ENCODE results near the gene BCL11A.
A peak's percentile ranks its signal among the peaks of the same experiment; 100 is the strongest.

BCL11A gene

GRCh38 chr2:60490441-60490840 lies 63.0 kb downstream of the BCL11A start:
- Mint-ChIP-seq H3K36me3 (ENCODE audit: low read depth) (no peaks in the 10 kb centered on the region), H3K4me3 (no peak overlapping the region), H3K27ac (no peak overlapping the region), H3K27me3 (peaks cover 3% of the 10 kb centered on the region), H3K9me3 (no peaks in the 10 kb centered on the region), H3K4me1 (peaks cover 20% of the 10 kb centered on the region)
- ATAC-seq (no peak), DNase-seq (no peak)

DNA sequence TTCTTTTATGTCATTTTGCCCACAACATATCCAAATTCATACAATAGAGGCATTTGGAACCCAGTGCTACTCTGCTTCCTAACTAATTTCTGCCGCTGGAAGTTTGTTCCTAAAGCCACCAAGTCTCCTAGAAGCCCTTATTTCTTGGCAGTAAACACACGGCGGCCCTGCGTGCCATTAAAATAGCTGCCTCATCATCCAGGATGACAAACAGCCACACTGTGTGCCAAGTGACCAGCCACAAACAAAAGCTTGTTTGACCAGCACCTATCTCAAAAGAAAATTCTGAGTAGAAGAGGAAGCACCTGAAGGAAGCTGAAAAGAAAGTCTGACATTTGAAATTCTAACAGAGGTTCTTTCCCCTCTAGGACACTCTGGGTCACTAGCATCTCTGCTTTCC lies 64.2 kb downstream of the BCL11A start:
- Mint-ChIP-seq H3K27me3 (peaks cover 3% of the 10 kb centered on the region), H3K4me3 (no peak overlapping the region), H3K27ac (no peak overlapping the region), H3K4me1 (peaks cover 22% of the 10 kb centered on the region), H3K9me3 (no peaks in the 10 kb centered on the region), H3K36me3 (ENCODE audit: low read depth) (no peaks in the 10 kb centered on the region)
- ATAC-seq, result no peak
- DNase-seq, result no peak

DNA sequence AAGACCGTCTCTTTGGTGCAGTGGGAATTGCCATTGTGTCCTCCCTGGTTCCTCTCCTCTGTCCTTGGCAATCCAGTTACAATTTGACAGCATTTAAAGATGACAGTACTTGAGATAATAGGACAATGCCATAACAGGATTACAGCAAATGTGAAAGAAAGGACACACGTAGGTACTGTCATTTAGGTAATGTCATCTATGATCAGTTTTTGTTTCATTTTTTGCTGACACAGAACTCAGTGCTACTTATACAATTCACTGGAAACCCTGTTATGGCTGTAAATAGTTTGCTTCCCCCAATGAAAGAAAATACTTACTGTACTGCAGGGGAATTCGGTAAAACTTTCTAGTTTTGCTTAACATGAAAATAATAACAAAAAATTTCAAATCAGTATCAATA lies 65.2 kb downstream of the BCL11A start:
- H3K9me3 Mint-ChIP-seq, result no peaks in the 10 kb centered on the region
- H3K4me1 Mint-ChIP-seq, result peaks cover 22% of the 10 kb centered on the region
- H3K27me3 Mint-ChIP-seq, result peaks cover 5% of the 10 kb centered on the region
- peak overlapping the region; percentile 65 for H3K27ac Mint-ChIP-seq
- no peaks in the 10 kb centered on the region for H3K36me3 Mint-ChIP-seq (ENCODE audit: low read depth)
- ATAC-seq (no peak), DNase-seq (no peak)
- no peak overlapping the region for H3K4me3 Mint-ChIP-seq

DNA sequence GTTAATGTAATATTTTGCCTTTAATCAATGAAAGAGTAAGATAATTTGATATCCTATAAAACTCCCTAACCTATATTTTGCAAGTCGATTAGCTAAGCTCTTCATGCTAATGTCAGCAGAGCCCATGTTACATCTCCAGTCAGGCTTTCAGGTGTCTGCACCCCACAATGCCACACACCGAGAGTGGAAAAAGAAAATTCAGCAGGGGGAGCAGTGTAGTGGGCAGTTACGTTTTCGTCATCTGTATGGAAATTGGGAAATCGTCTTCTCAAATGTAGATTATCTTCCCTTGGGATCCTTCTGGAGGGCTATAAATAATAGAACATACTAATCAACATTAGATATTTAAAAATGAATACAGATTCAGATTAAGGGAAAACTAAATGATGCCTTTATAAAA lies 66.3 kb downstream of the BCL11A start:
- H3K36me3 Mint-ChIP-seq (ENCODE audit: low read depth), result no peaks in the 10 kb centered on the region

DNA sequence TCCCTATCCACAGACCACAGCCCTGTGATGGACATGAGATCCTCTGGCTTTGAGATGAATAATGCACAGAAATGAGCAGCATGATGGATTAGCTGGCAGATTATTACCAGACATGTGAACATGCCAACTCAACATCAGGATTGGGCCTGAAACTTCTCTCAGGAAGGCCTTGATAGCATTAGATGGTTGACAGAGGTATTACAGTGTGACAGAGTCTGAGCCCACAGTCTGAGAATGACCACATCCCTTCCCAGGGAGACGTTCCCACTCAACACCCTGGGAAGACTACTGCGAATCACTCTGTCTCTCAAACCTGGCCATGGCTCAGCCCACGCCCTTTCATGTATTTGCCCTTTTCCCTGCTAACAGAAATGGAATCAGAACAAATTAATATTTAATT lies 66.9 kb downstream of the BCL11A start:
- no peak overlapping the region for H3K27ac Mint-ChIP-seq
- DNase-seq (no peak), ATAC-seq (no peak)
- H3K4me1 Mint-ChIP-seq, result peaks cover 25% of the 10 kb centered on the region
- H3K4me3 Mint-ChIP-seq, result no peak overlapping the region
- H3K36me3 Mint-ChIP-seq (ENCODE audit: low read depth), result no peaks in the 10 kb centered on the region
- peaks cover 12% of the 10 kb centered on the region for H3K27me3 Mint-ChIP-seq
- no peaks in the 10 kb centered on the region for H3K9me3 Mint-ChIP-seq

More for the DNA sequence above, 66.3 kb downstream of the BCL11A start:
- Mint-ChIP-seq H3K4me3 (no peak overlapping the region), H3K9me3 (no peaks in the 10 kb centered on the region), H3K27ac (no peak overlapping the region), H3K4me1 (peaks cover 23% of the 10 kb centered on the region), H3K27me3 (peaks cover 11% of the 10 kb centered on the region)
- DNase-seq, result no peak
- no peak for ATAC-seq

DNA sequence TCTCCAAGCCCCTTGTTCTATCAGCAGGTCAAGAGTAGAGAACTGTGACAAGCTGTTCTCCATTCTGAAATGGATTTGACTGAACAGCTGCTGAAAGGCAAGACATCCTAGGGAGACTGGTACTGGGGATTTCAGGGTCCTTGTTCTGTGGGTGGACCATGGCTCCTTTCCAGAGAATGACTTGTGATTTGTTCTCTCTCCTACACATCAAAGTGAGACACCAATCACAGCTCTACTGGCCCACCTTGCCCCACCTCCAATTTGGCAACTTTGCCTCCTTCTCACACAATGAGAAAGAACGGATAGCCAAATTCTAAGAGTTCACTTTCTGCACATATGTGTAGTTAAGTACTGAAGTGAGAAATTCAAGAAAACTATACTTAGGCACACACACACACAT lies 67.4 kb downstream of the BCL11A start:
- H3K4me1 Mint-ChIP-seq, result peaks cover 25% of the 10 kb centered on the region
- H3K36me3 Mint-ChIP-seq (ENCODE audit: low read depth), result no peaks in the 10 kb centered on the region
- no peak for ATAC-seq
- DNase-seq, result no peak
- H3K4me3 Mint-ChIP-seq, result no peak overlapping the region
- peak overlapping the region; percentile 27 for H3K27ac Mint-ChIP-seq
- H3K27me3 Mint-ChIP-seq, result peaks cover 12% of the 10 kb centered on the region
- no peaks in the 10 kb centered on the region for H3K9me3 Mint-ChIP-seq

- Mint-ChIP-seq H3K27me3 (peaks cover 12% of the 10 kb centered on the region), H3K4me1 (peaks cover 21% of the 10 kb centered on the region), H3K4me3 (no peak overlapping the region), H3K9me3 (no peaks in the 10 kb centered on the region), H3K36me3 (ENCODE audit: low read depth) (no peaks in the 10 kb centered on the region), H3K27ac (no peak overlapping the region)
- ATAC-seq (no peak), DNase-seq (no peak)
These were observed 67.9 kb downstream of the BCL11A start for GRCh38 chr2:60485550-60485949.

DNA sequence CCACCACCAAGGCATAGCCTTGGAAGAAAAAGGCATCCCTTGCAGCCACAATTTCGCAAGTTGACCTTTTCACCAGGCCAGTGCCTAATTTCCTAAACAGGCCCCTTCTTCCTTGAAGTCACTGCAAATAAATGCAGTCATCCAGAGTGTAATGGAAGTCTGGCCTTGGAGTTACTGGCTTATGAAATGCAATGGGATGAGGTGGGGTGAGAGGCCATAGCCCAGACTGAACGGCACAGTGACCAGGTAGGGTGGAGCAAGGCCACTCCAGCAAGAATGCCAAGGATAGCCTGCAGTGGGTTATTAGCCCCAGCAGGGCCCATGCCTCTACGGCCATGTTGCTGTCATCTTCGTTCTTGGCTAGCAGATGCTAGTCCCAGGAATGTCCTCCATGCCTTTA lies 68.4 kb downstream of the BCL11A start:
- no peak overlapping the region for H3K27ac Mint-ChIP-seq
- no peaks in the 10 kb centered on the region for H3K36me3 Mint-ChIP-seq (ENCODE audit: low read depth)
- ATAC-seq (no peak), DNase-seq (no peak)
- H3K27me3 Mint-ChIP-seq, result peaks cover 12% of the 10 kb centered on the region
- no peak overlapping the region for H3K4me3 Mint-ChIP-seq
- no peaks in the 10 kb centered on the region for H3K9me3 Mint-ChIP-seq
- H3K4me1 Mint-ChIP-seq, result peaks cover 18% of the 10 kb centered on the region

DNA sequence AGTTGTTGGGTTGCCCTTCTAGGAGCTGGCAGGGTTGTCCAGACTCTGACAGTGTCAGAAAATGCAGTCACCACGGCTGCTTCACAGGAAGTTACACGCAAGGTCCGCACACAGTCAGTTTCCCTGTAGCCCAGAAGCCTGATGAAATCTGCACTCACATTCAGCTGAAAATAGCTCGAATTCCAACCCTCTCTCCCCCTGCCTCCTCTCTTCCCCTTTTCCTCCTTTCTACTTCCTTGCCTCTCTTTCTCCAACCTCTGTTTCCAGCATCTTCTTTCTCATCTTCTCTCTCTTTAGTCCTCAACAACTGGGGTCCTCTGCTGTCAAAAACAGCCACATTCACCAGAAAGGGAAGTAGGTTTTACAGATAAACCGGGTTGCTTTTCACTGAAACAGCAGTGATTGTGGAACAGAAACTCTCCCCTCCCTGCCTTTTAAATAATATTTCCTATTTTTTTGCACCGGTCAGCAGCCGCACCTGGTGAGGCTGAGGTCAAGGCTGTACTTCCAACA lies 69.3 kb downstream of the BCL11A start:
- H3K27ac Mint-ChIP-seq, result peak overlapping the region; percentile 13

GRCh38 chr2:60483401-60483800 lies 70.1 kb downstream of the BCL11A start:
- DNase-seq (no peak), ATAC-seq (no peak)
- Mint-ChIP-seq H3K27ac (no peak overlapping the region), H3K4me1 (peaks cover 14% of the 10 kb centered on the region), H3K4me3 (no peak overlapping the region), H3K9me3 (no peaks in the 10 kb centered on the region), H3K27me3 (peaks cover 12% of the 10 kb centered on the region), H3K36me3 (ENCODE audit: low read depth) (no peaks in the 10 kb centered on the region)

More for the DNA sequence above, 69.3 kb downstream of the BCL11A start:
- Mint-ChIP-seq H3K4me1 (peaks cover 14% of the 10 kb centered on the region), H3K4me3 (peak overlapping the region; percentile 10), H3K36me3 (ENCODE audit: low read depth) (no peaks in the 10 kb centered on the region), H3K9me3 (no peaks in the 10 kb centered on the region), H3K27me3 (peaks cover 12% of the 10 kb centered on the region)
- ATAC-seq (no peak), DNase-seq (no peak)

DNA sequence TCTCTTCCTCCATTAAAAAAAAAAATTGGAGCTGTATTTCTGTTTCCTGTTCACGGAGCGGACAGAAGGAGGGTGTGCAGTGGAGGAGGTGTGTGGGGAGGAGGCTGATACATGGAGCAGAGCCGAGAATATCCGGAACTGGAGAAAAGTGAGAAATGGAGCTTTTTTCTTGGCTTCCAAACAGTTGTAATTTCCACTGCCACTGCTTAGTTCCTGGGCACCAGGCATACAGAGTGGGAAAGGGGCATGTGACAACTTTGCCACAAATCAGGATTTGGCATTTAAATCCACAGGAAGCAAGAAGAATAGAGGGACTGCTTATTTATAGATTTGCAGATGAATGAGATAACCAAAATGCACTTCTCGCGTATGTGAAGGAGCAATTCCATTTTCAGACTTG lies 71.2 kb downstream of the BCL11A start:
- Mint-ChIP-seq H3K9me3 (no peaks in the 10 kb centered on the region), H3K27ac (peak overlapping the region; percentile 44), H3K4me1 (peaks cover 14% of the 10 kb centered on the region), H3K36me3 (ENCODE audit: low read depth) (no peaks in the 10 kb centered on the region), H3K4me3 (no peak overlapping the region), H3K27me3 (peaks cover 12% of the 10 kb centered on the region)
- ATAC-seq (no peak), DNase-seq (no peak)

- Mint-ChIP-seq H3K9me3 (no peaks in the 10 kb centered on the region), H3K36me3 (ENCODE audit: low read depth) (no peaks in the 10 kb centered on the region), H3K4me1 (peaks cover 16% of the 10 kb centered on the region), H3K27ac (no peak overlapping the region), H3K27me3 (peaks cover 12% of the 10 kb centered on the region), H3K4me3 (no peak overlapping the region)
- DNase-seq (no peak), ATAC-seq (no peak)
These were observed 72.2 kb downstream of the BCL11A start for GRCh38 chr2:60481257-60481656.

- Mint-ChIP-seq H3K27me3 (peaks cover 12% of the 10 kb centered on the region), H3K4me3 (no peak overlapping the region), H3K36me3 (ENCODE audit: low read depth) (no peaks in the 10 kb centered on the region), H3K27ac (peak overlapping the region; percentile 12), H3K4me1 (peaks cover 14% of the 10 kb centered on the region), H3K9me3 (no peaks in the 10 kb centered on the region)
- ATAC-seq (no peak), DNase-seq (no peak)
These were observed 73.2 kb downstream of the BCL11A start for GRCh38 chr2:60480089-60480773.

DNA sequence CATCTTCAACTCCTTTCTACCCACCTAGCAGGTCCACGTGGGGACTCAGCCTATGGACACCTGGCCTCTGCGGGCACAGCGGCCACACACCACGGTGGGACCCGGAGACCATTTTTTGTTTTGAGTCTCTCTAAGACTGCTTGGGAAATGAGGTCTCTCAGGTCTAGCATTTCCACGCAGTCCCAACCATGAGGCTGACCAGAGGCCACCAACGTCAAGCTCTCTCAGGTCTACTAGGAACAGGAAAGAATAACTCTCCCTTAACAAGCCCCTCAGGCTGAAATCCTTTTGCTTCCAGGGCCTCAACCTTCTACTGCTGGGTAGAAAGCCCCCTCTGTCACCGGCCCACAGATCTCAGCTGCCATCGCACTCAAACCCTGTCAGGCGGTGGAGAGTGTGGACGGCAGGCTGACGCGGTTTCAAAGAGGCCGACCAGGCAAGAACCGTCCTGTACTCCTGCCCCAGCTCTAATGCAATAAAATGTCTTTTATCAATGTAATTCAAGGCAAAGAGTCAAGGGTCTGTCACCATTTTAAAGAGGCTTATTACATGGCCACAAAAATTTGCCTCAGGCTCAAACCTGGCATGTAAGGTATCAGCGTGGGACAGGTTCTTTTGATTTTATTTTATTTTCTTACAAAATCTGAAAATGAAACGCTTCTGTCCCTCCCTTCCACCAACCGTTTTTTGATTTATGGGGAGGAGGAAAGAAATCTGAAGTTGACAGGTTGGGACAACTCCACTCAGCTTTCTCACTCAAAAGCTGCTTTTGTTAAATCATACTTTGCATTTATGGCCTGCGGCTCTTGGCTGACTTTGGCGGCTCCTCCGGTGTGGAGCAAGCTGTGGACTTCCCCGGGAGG lies 74.0 kb downstream of the BCL11A start:
- Mint-ChIP-seq H3K27ac (no peak overlapping the region), H3K4me1 (peaks cover 12% of the 10 kb centered on the region), H3K9me3 (no peaks in the 10 kb centered on the region)

GRCh38 chr2:60478660-60479059 lies 74.8 kb downstream of the BCL11A start:
- no peaks in the 10 kb centered on the region for H3K36me3 Mint-ChIP-seq (ENCODE audit: low read depth)
- peaks cover 12% of the 10 kb centered on the region for H3K27me3 Mint-ChIP-seq
- DNase-seq (no peak), ATAC-seq (no peak)
- H3K27ac Mint-ChIP-seq, result no peak overlapping the region
- H3K4me1 Mint-ChIP-seq, result peaks cover 12% of the 10 kb centered on the region
- H3K4me3 Mint-ChIP-seq, result no peak overlapping the region
- H3K9me3 Mint-ChIP-seq, result no peaks in the 10 kb centered on the region

More for the DNA sequence above, 74.0 kb downstream of the BCL11A start:
- Mint-ChIP-seq H3K4me3 (no peak overlapping the region), H3K36me3 (ENCODE audit: low read depth) (no peaks in the 10 kb centered on the region), H3K27me3 (peaks cover 12% of the 10 kb centered on the region)
- DNase-seq (no peak), ATAC-seq (no peak)

Data from activated naive CD8-positive, alpha-beta T cell treated with anti-CD3 and anti-CD28 coated beads, Interleukin-2, amount 50 U/mL, for 24 hours (primary cell).